AG08396 (cell line): ENCODE measurements around the gene WDR73.
"Not testable (repeated sequence)": the region's sequence is repeated elsewhere in the genome, so short reads cannot be mapped to it uniquely, and the experiment has no call there.

Experiments used
- DNase-seq: peaks from one replicate; pipeline ENCODE4 v3.0.0; 2012; ENCODE audit warnings: low spot score, mixed read lengths

The WDR73 gene

GRCh38 chr15:84653910-84654688, at the start of gene WDR73:
TSS of gene WDR73 (minus strand) at chr15:84654283. CDS start at chr15:84654274, 9 bp downstream.
- DNase-seq, result peak; percentile 94

GRCh38 chr15:84703808-84704207, 49.7 kb upstream of the WDR73 start:
- DNase-seq, result no peak

- peak; percentile 23 for DNase-seq
These were observed 48.9 kb upstream of the WDR73 start for GRCh38 chr15:84702961-84703482.

DNA sequence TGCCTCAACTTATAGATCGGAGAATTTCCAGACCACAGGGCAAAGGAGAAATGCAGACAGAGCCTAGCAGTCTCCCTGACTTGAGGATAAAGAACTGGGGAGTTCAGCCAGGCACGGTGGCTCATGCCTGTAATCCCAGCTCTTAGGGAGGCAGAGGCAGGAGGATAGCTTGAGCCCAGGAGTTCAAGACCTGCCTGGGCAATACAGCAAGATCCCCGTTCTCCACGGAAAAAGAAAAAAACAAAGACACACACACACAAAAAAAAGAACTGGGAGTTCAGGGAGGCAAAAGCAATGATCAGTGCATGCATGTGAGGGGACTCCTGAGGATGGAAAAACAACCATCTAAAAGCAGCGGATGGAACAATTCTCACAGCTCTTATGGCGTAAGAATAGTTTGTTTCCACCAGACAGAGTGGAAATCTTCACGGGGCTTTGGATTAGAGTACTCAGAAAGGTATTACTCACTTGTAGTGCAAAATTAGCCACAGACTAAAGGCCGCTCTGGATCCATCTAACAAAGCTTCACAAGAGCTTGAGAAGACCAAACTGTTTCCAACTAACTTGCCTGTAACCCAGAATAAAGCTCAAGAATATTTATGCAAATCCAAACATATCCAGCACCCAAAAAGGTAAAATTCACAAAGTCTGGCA, 45.6 kb upstream of the WDR73 start:
- no peak for DNase-seq

- DNase-seq, result no peak
These were observed 43.3 kb upstream of the WDR73 start for GRCh38 chr15:84697236-84697990.

- no peak for DNase-seq
These were observed 42.7 kb upstream of the WDR73 start for GRCh38 chr15:84696757-84697156.

- no peak for DNase-seq
These were observed 36.3 kb upstream of the WDR73 start for GRCh38 chr15:84690342-84690741.

GRCh38 chr15:84689858-84690257, 35.8 kb upstream of the WDR73 start:
- DNase-seq, result no peak

DNA sequence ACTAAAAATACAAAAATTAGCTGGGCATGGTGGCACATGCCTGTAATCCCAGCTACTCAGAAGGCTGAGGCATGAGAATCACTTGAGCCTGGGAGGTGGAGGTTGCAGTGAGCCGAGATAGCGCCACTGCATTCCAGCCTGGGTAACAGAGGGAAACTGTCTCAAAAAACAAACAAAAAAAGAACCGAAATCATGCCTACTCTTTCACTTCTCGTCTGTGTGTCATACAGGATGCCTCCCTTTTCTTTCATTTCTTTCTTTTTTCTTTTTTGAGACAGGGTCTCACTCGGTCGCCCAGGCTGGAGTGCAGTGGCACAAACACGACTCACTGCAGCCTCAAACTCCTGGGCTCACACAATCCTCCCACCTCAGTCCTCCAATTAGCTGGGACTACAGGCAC, 32.4 kb upstream of the WDR73 start:
- DNase-seq, result not testable (repeated sequence)

GRCh38 chr15:84685304-84685703, 31.2 kb upstream of the WDR73 start:
- DNase-seq, result no peak

- no peak for DNase-seq
These were observed 30.0 kb upstream of the WDR73 start for GRCh38 chr15:84684092-84684491.

- DNase-seq, result no peak
These were observed 27.7 kb upstream of the WDR73 start for GRCh38 chr15:84681831-84682230.

- peak; percentile 76 for DNase-seq
These were observed 17.1 kb upstream of the WDR73 start for GRCh38 chr15:84671211-84671610.

DNA sequence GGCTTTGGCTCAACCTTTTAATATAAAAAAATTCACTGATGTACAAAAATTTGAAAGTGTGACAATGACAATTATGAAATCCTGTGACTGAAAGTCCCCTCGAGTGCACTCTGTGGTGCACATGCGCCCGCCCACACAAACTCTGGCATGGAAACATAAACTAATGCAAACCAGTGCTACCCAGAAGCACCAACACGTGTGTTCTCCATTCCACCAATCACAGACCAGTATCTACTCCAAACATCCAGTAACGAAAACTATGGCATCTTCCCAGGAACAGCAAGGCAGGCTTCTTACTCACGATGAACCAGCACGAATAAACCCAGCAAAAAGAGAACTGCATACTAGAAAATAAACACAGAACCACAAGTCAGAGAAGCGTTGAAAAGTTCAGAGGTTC, 15.6 kb upstream of the WDR73 start:
- peak; percentile 45 for DNase-seq

DNA sequence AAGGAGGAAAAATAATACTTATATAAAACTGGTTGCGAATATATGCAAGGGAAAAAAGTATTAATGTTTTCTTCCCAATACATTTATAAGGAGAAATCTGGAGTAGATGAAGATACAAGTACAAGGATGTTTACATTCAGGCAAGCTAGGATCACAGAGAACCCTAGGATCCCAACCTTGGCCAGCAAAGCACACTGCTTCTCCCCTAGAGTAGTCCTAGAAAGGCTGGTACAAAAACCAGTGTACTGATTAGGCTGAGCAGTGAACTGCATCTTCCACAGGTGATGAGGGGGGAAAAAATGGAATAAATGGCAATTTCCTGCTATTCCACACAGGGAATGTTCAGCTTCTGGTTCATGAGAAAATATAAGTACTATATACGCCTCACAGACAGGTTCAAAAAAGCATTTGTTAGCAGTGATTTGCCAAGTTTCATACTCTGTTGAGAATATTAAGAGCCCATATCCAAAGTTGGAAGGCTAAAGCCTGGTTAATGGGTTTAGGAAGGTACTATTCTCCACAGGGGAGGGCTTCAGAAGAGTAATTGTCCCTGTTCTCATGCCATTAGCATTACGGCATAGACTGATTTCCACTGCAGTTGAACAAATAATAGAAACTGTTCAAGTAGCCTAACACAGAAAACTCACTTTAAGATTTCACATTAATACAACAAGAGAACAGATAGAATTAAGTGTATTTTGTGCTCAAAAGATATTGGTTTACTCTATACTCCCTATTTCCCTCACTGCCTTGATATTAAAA, 14.3 kb upstream of the WDR73 start:
- DNase-seq, result no peak

DNA sequence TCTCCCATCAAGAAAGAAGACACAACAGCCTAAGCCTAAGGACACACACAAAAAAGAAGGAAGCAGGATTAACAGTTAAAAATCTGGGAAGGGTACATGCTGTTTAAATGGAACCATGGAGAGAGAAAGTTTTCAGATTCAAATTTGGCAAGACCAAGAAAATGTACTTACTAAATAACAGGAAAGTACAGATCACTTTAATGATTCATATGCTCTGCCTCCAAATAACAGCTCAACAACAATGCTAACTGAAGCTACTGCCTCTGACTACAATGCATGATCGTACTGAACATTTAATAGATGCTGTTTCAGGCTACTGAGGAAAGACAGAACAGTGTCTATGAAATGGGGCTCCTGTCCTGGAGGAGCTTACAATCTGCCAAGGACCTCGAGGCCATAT, 12.3 kb upstream of the WDR73 start:
- DNase-seq, result no peak

DNA sequence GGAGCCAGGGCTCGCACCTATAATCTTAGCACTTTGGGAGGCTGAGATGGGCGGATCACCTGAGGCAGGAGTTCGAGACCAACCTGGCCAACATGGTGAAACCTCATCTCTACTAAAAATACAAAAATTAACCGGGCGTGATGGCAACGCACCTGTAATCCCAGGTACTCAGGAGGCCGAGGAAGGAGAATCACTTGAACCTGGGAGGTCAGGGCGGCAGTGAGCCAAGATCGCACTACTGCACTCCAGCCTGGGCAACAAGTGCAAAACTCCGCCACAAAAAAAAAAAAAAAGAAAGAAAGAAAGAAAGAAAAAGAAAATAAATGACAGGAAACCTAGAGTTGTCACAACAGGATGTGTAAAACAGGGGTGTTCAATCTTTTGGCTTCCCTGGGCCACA, 6.9 kb upstream of the WDR73 start:
- no peak for DNase-seq

DNA sequence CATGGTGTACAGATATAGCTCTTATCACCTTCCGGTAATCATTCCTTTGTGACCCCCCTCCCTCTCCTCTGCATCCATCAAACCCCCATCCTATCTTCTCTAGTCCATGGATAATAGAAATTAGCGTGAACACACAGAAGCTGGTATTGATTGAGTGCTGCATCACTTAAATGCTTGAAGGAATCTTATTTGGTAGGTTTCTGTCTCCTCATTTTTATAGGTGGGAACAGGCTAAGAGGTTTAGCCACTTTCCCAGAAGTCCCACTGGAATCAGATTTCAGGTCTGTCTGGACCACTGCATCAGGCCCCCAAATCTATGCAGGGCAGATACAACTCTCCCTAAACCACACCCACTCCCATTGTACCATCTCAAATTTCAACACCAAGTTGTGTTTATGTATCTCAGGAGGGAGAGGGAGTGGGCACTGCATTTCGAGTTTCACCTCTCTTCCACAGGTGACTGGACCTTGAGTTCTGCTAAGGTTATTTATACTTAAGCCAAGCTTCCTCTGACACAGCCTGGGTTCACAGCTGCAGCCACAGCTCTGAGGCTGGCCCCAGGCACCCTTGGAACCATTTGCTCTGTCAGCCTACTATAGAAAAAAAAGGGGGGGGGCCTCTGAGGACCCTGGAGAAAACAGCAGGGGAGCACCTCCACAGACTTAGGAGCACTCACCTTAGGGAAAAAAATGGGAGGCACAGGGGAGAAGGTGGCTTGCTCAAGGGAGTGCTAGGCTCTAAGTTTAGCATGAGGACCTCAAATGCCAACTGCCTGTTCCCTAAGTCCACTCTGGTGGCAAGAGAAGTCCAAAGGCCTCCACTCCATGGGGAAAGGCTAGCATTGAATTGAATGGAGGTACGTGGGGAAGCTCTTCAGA, 6.1 kb upstream of the WDR73 start:
- DNase-seq, result no peak

DNA sequence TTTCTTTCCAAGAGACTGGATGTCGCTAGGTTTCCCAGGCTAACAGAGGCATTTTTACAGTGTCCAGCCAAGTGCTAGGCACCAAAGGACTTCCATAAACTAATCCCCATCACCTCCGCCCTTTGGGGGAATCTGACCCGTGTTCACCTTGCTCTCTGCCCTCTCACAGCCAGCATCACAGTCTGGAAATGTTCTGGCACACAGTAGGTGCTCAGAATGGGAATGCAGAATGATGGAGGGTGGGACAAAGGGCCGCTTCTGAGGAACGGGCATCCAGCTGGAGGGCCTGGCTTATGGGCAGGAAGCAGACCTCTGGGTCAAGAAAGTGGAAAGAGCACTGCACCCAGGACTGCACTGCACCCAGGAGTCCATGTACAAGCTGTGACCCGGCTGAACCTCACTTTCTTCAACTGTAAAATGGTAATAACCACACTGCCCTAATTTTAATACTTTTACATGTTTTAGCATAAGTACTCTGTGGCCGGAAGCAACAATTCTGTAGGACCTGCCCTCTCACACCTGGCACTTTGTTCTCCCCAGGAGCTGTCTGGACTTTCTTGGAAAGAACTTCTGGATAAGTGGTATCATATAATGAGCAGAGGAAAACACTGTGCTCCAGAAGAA, 4.8 kb upstream of the WDR73 start:
- DNase-seq, result no peak

DNA sequence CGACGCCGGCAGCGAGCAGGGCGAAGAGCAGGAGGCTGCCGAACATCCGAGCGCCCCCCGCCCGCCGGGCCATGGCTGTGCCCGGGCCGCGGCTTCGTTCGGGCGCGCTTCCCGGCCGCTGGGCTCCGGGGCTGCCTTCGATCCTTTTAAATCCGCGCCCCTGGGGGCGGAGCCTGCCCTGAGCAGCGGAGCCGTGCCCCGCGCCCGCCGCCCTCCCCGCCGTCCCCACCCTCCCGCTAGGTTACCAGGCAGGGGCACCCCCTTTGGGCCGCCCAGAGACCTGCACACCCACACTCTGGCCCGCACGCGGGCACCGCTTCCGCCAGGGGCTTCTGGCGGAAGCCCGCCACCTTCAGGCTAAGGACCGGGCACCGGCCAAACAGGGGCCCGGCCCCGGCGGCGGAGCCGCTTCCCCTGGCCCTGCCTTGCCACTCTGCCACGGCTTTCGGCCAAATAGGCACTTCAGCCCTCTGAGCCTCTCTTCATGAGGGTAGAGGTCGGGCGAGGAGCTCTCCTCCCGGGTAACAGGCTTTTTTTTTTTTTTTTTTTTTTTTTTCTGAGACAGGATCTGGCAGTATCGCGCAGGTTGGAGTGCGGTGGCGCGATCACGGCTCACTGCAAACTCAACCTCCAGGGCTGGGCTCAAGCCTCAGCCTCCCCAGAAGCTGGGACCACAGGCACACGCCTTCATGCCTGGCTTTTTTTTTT, 4.2 kb upstream of the WDR73 start, which contains the start of gene NMB:
Gene NMB (minus strand): TSS at position 120 of the 708 bp plus-strand sequence. CDS start 47 bp downstream, at position 73.
- DNase-seq, result peak; percentile 89
